ENCODE measurements around the gene NRXN3. TPM values are rescaled to one million over a fixed set of nuclear protein-coding genes. Genes with fewer than 3 reads are reported as not detected.

The NRXN3 gene
- total RNA-seq, 1 donor from 2014 or later = 38.1 TPM

DNA sequence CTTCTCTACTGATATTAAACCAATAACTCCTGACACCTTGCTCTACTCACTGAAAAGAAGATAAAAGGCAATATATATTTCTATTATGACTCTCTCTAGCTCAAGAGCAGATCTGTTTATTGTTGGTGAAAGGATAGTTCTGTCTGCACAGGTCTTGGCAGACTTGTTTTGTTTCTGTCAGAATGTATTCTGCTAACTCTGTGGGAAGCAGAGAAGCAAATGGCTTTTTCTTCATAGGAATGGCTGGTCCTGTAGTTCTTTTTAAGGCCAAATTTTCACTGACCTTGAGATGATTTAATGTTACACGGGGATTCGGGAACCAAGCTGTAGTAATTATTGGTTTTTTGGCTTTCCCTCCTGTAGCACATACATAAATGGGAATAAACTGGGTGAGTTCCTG lies 1529.0 kb downstream of the NRXN3 start:
- intact Hi-C loops (cut with DNase I) = no loop called here
- ATAC-seq (no peak), DNase-seq (ENCODE audit: low spot score) (no peak)

DNA sequence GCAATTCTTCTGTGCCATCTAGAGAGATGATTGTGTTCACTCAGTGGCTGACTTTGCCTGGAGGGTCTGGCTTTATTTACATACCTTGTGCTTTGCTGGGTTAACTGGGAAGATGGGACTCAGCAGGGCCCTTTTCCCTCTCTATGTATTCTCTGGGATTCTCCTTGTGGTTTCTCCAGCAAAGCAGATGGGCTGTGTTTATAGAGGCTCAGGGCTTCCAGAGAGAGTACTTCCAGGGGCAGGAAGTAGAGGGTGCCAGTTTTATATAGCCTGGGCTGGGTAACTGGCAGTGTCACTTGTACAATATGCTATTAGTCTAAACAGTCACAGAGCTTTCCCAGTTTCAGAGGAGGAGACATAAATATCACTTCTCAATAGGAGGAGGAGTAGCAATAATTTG lies 1531.2 kb downstream of the NRXN3 start:
- intact Hi-C loops (cut with DNase I) = no loop called here
- ATAC-seq = no peak
- no peak for DNase-seq (ENCODE audit: low spot score)

DNA sequence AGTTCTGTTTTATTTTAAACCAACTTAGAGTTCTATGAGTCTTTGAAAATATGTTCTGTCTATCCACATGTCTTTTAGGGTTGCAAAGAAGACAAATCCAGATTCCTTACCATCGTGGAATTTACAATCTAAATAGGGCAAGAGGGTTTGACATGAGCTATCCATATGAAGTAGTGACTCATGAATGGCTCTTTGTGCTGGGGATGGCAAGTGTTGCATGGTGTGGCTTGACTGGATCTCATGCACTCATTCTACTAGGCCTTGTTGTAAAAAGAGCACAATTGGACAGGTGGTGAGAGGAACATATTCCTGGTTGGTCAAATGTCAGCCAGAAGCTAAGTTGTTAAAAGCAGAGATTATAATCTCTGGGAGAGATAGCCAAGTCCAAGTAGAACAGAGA lies 1532.0 kb downstream of the NRXN3 start:
- ATAC-seq (no peak), DNase-seq (ENCODE audit: low spot score) (no peak)
- intact Hi-C loops (cut with DNase I) = no loop called here

DNA sequence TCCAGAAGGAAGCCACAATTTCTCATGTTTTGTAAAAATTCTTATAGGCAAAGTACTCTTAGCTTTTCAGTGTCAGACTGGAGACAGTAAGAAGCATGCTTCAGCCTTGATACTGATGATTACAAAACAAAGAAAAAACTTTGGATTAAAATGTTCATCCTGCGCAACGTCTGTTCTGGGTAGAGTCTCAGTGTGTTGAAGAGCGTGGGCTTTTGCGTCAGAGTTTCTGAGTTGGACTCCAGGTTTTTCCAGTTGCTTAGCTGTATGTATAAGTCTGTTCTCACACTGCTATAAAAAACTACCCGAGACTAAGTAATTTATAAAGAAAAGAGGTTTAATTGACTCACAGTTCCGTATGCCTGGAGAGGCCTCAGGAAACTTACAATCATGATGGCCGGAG lies 1533.0 kb downstream of the NRXN3 start:
- intact Hi-C loops (cut with DNase I) = no loop called here
- DNase-seq (ENCODE audit: low spot score) (no peak), ATAC-seq (no peak)

DNA sequence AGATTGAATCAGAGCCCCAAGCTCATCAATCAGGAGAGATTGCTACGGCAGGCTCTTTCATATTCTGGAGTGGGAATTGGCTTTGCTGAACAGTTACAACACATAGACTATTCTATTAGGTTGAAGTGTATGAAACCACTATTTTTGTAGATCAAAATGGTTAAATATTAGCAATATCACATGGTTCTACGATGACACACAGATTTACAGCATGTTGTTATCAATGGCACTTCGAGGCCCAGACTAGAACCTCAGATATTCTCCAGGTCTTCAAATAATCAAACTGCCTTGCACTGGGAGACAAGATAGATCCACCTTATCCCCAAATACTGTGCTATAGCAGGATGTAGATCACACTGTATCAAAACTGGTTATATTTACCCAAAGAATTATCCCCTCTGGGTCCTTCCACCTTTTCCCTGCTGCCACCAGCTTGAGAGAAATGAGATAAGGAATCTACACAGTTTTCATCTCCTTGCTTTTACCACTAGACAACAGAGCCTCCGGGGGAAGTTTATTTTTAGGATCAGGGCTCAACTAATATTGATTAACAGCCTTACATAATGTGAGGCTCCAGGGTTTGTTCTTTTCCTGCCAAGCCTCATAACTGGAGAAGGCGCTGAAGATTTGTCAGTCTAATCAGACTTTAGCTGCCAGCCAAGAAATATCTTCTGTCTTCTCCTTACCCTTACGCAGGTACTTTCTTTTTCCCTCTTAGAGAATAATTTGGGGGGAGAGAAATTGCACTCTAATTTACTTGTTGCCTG lies 1534.1 kb downstream of the NRXN3 start:
- intact Hi-C loops (cut with DNase I) = no loop called here
- ATAC-seq (no peak), DNase-seq (ENCODE audit: low spot score) (no peak)

DNA sequence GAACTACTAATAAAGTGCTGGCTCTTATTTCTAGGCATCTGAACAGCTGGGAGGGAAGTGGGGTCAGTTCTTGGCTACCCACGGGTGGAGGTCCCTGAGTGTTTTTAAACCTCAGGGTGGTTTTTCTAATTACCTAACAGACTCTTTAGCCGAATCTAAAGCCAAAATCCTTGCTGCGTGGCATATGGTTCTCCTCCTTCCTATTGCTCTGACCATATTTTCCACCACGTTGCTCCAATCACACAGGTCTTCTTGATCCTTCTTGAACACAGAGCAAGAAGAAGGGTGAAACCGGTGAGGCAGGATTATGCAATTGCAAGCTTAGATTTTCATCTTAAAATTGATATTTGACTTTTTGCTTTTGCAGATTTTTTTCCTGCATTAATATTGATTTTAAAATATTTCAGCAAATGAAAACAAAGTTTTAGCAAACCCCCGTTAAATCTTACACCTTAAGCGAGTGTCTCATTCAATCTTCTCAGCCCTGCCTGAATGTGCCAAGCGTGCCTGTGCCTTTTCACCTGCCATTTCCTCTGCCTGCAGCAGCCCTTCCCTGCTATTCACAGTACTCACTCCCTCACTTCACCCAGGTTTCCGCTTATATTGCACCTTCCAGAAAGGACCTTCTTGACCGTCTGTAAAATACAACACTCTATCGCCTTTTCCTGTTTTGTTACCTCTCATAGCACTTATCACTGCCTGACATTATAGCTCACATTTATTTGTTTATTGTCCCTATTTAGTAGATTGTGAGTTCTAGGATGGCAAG lies 1535.1 kb downstream of the NRXN3 start:
- intact Hi-C loops (cut with DNase I) = no loop called here
- ATAC-seq (no peak), DNase-seq (ENCODE audit: low spot score) (no peak)

DNA sequence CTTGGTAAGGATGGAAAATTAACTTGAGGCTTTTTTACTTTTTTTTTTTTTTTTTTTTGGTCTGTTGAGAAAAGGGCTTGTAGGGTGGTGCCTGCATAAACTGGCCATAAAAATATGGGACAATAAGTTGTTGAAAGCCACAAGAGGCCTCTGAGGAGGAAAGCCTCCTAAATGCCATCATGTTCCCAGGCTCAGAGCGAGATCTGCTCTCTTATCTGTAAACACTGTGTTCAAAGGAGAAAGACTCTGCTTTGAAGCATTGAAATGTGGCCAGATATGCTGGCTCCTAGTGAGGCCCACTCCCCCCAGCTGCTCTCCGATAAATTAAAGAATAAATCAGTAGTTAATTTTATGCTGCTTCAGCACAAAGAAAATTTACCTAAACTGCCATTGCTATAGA lies 1536.2 kb downstream of the NRXN3 start:
- intact Hi-C loops (cut with DNase I) = no loop called here
- DNase-seq (ENCODE audit: low spot score) = no peak
- no peak for ATAC-seq

DNA sequence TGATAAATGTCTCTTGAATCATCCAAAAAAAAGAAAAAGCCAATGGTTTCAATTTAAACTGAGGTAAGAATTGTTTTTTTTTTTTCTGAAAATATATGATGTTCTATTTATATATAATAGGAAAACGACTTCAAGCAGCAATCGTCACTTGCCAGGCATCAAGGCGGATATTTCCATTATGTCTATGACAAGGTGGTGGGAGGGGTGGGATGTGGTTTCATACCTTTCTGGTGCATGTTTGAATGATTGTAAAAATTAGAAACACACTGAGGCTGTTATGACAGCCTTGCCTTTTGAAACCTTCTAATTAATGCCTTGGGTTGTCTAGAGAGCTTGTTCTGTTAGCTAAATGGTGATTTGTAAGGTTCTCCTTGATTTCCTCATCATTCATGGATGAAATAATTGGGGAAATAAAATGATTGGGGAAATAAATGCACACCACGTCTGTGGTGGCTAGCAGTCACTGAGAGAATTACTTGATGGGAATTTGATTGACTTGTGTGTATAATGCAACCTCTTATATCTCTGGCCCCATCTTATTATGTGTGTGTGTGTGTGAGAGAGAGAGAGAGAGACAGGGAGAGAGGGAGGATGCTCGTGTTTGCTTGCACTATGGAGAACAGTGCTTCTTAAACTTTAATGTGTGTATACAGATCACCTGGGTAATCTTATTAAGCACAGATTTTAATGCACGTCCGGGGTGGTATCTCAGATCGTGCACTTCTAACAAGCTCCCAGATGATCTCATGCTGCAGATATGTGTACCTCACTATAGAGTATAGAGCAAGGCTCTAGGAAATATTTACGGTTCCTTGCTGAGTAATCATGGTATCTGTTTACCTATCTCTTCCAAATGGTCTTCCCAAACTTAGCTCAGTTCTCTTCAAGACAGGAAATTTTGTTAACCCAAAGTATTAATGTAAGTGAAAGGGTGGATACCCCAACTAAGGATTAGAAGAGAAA lies 1538.5 kb downstream of the NRXN3 start:
- no peak for ATAC-seq
- intact Hi-C loops (cut with DNase I) = no loop called here

DNA sequence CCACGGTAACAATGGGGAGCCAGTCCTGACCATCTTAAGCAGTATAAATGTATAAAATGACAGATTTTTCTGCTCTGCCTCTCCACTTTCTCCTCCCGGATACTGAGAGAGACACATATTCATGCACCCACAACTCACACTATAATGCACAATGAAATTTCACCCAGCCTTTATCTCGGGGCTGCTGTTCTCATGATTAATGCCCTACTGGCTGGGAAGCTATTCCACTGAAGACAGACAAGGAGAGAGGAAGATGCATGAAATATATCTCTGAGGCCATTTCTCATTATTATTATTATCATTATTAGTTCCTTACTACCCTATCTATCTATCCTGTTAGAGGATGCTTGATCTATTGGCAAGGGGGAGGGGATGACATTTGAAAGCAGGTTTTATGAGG lies 1539.4 kb downstream of the NRXN3 start:
- intact Hi-C loops (cut with DNase I) = no loop called here
- ATAC-seq (no peak), DNase-seq (ENCODE audit: low spot score) (no peak)

More for the DNA sequence above, 1538.5 kb downstream of the NRXN3 start:
- no peak for DNase-seq (ENCODE audit: low spot score)

DNA sequence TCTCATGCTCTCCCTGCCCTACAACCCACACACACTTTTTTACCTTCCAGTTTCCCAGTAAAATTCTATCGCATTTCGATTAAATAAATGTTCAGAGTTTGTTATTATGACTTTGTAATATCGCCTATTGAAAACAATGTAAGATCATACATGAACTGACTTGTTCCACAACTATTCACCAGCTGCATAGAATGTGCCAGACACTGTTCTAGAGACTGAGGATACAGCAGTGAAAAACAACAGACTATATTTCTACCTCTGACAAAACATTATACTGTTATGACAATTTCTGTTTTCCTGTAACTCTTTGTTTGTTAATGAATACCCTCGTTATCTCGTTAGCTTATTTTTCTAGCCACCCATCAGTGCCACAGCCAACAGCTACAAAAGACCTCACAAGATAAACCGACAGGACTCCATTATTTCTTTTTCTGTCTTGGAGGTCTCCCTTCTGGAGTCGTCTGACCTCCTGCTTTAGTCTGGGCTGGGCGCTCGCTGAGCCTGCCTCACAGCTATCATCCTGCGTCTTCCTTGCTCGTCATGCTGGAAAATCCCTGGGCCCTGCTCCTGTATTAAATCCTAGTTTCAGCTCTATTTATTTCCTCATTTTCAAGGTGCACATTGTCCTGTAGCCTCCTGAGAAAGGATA lies 1542.3 kb downstream of the NRXN3 start:
- no peak for ATAC-seq
- no peak for DNase-seq (ENCODE audit: low spot score)

DNA sequence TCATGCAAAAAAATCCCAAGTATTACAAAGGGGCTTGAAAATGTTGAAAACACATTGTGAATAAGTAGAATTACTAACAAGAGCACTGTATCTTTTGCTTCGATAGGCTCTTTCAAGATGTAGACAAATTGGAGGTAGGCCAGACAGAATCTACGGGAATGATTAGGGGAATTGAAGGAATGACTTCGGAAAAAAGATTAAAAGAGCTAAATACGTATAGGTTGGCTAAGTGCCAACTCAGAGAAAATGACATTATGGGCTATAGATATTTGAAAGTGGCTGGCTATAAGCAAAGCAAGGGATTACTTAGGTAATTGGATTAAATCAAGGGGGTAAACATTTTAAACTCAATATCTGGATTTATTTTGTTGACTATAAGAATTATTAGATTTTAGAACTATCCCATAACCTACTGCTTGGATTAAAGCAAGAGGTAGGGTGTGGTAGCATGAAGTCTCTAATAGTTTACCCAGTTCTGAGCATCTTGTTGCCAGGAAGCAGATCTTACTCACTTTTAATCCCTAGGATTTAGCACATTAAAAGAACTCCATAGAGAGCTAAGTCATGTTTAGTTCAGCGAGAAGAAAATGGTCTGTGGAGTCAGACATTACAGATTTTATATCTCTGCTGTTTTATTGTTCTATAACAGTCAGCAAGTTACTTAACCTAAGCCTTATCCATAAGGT lies 1551.4 kb downstream of the NRXN3 start:
- DNase-seq (ENCODE audit: low spot score) = no peak
- intact Hi-C loops (cut with DNase I) = no loop called here
- no peak for ATAC-seq

More for the DNA sequence above, 1542.3 kb downstream of the NRXN3 start:
- intact Hi-C loops (cut with DNase I) = no loop called here

DNA sequence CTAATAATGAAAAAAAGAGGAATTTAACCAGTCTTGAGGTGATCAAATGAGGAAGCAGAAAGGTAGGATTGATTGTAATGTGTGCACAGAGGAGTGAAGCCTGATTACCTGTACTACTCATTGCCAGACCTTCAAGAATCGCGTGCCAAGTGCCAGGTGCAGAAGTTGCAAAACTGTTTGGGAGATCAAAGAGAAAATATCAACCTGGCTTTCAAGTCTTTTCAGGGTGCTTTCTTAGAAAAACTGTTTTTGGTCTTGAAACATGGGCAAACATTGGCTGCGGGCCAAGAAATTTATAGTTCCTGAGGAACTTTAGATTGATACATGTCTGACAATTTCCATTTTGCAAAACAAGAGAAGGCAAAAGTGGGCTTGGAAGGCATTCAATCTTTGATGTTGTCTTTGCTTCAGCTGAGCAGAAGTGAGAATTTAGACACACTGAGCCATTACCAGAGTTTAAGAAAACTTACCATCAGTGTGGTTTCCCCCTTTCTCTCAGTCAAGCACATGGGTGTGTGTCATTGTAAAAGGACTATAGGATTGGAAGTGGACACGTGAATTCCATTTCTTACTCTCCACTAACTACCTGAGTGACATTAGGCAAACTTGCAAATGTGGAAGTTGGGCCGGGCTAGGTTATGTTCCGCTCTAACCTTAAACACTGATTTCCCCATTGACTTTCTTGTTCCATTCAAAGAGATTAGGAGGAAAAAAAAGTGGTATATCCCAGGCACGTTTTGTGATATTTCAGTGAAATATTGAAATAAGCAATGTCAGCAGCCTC lies 1555.0 kb downstream of the NRXN3 start:
- DNase-seq (ENCODE audit: low spot score) = no peak
- ATAC-seq = no peak
- intact Hi-C loops (cut with DNase I) = no loop called here

DNA sequence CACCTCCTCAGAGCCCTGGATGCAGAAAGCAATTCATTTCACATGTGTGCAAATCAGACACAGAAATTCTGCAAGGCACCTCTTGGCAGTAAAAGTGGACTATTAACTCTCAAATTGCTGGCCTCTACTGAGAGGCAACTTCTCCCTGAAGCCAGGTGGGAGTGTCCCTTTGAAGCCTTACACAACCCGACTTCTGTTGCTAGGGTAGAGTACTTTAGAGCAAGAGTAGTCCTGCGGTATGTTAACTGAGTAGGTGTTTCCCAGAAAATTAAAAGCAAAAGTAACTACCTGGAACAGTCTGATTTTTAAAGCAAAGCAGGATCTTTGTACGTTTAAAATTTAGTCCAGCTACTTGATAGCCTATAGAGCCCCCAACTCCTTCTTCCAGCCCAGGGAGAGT lies 1557.7 kb downstream of the NRXN3 start:
- no peak for DNase-seq (ENCODE audit: low spot score)
- no peak for ATAC-seq
- intact Hi-C loops (cut with DNase I) = no loop called here

DNA sequence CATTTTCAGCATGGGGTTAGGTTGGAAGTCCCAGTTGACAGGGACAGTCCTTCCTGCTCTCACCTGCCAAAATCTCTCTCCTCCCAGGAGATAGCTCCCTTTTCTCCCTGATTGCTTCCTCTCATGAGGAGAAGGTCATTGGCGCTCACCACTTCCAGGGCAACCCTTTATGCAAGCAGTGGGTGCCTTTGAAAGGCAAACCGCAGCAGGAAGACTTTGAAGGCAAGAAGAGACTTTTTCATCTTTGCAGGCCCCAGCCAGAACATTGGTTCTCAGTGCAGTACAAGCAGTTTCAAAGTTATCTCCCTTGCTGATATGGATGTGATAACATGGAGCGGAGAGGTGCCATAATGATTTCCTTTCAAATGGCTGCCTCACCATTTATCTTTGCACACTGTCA lies 1558.2 kb downstream of the NRXN3 start:
- no peak for ATAC-seq
- intact Hi-C loops (cut with DNase I) = no loop called here
- DNase-seq (ENCODE audit: low spot score) = no peak

DNA sequence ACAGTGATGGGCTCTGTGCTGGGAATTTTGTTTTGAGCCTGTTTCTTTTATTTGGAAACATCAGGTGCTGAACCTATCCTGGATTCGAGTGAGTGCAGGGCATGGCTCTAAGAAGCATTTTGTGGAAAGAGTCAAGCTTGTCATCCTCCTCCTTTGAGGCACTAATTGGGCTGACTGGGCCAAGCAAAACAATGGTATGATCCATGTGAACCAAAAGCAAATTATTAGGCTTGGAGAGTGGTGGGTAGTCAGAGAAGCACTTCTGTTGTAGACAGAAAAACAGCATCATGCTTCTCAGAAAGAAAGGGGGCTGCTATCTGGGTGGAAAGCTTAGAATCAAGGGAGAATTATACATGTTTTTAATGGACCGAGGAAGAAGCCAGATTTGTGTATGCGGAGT lies 1559.6 kb downstream of the NRXN3 start:
- DNase-seq (ENCODE audit: low spot score) (no peak), ATAC-seq (no peak)
- intact Hi-C loops (cut with DNase I) = no loop called here

DNA sequence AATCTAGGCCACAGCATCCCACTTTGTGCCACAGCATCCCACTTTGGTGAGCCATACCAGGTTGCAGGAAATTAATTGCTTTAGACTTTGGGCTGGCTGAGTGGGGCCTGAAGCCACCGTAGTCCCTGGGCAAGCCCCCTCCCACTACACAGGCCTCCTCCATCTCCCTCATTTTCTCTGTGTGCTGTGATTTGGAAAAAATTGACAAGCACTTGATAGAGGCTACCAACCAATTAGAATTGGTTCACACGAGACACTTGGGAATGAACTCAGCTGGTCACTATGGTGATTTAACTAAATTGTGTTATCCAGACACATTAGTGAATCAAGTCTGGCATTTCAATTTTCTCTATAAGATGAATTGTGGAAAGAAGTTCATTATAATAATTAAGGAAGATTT lies 1560.0 kb downstream of the NRXN3 start:
- ATAC-seq (no peak), DNase-seq (ENCODE audit: low spot score) (no peak)
- intact Hi-C loops (cut with DNase I) = no loop called here

DNA sequence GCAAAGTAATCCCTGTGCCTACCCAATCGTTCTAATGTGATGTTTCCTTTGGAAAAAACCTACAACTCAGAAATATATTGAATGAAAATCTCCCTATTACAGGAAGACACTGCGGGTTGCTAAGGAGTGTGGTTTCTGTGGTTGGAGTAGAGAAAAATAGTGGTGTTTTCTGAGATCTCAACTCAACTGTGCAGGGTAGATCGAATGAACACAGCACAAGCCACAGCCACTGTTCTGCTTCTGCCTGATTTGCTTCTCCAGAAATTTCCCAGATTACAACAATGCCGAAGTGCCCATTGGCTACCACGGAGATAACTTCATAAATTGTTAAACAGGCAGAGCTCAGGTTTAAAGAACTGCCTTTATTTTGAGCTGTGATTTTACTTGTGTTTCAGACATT lies 1560.8 kb downstream of the NRXN3 start:
- DNase-seq (ENCODE audit: low spot score) (no peak), ATAC-seq (no peak)
- intact Hi-C loops (cut with DNase I) = no loop called here

All from sciatic nerve (tissue), 2 donors.